ENCODE measurements around the gene ZNF425.

ZNF425 gene

DNA sequence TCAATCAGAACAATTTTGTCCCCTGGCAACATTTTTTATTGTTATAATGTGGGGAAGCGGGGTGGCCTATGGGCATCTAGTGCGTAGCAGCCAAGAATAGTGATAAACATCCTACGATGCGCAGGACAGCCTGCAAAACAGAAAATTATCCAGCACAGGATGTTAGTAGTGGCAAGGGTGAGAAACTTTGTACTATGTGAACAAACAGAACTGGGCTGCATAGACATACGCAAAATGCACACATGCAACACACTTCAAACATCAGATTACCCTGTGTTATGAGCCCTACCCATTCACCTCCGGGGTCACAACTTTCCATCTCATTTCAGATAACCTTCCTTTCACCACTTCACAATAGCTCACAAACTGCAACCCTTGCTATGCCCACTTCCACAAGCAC is 38.7 kb downstream of the ZNF425 start:
- in situ Hi-C loops (cut with HindIII; ENCODE audit: low pct_ligation_motif_present, low sequenced_read_pairs): no loop called here
- DNase-seq: no peak
- H3K27ac ChIP-seq: no peak overlapping the region
- no peak overlapping the region for H3K4me3 ChIP-seq (ENCODE audit: low read depth, low read length)
- H3K27me3 ChIP-seq (replicated peaks): no peaks in the 10 kb centered on the region
- TF ChIP-seq, protein P1, sequence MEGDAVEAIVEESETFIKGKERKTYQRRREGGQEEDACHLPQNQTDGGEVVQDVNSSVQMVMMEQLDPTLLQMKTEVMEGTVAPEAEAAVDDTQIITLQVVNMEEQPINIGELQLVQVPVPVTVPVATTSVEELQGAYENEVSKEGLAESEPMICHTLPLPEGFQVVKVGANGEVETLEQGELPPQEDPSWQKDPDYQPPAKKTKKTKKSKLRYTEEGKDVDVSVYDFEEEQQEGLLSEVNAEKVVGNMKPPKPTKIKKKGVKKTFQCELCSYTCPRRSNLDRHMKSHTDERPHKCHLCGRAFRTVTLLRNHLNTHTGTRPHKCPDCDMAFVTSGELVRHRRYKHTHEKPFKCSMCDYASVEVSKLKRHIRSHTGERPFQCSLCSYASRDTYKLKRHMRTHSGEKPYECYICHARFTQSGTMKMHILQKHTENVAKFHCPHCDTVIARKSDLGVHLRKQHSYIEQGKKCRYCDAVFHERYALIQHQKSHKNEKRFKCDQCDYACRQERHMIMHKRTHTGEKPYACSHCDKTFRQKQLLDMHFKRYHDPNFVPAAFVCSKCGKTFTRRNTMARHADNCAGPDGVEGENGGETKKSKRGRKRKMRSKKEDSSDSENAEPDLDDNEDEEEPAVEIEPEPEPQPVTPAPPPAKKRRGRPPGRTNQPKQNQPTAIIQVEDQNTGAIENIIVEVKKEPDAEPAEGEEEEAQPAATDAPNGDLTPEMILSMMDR (IDR thresholded peaks at IDR 0.05; ENCODE audit: low read depth, low read length, missing control alignments): no peak
- H3K36me3 ChIP-seq (replicated peaks): no peaks in the 10 kb centered on the region

DNA sequence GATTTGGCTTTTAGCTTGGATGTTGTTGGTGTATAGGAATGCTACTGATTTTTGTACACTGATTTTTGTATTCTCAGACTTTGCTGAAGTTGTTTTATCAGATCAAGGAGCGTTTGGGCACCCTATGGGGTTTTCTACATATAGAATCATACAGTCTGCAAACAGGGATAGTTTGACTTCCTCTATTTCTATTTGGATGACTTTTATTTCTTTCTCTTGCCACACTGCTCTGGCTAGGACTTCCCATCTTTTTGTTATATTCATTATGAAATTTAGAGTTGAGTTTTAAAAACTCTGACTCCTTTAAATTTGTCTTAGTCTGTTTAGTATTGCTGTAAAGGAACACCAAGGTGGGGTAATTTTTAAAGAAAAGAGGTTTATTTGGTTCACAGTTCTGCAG is 40.3 kb downstream of the ZNF425 start:
- in situ Hi-C loops (cut with HindIII; ENCODE audit: low pct_ligation_motif_present, low sequenced_read_pairs): no loop called here
- no peaks in the 10 kb centered on the region for H3K27me3 ChIP-seq (replicated peaks)
- H3K4me3 ChIP-seq (ENCODE audit: low read depth, low read length): no peak overlapping the region
- no peaks in the 10 kb centered on the region for H3K36me3 ChIP-seq (replicated peaks)
- DNase-seq: no peak
- TF ChIP-seq, protein P1 (IDR thresholded peaks at IDR 0.05; ENCODE audit: low read depth, low read length, missing control alignments): no peak
- no peak overlapping the region for H3K27ac ChIP-seq

DNA sequence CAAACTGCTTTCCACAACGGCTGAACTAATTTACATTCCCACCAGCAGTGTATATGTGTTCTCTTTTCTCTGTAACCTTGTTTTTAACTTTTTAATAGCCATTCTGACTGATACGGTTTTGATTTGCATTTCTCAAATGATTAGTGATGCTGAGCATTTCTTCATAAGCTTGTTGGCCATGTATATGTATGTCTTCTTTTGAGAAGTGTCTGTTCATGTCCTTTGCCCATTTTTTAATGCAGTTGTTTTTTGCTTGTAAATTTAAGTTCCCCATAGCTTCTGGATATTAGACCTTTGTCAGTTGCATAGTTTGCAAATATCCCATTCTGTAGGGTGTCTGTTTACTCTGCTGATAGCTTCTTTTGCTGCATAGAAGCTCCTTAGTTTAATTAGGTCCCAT is 41.7 kb downstream of the ZNF425 start:
- H3K27ac ChIP-seq: no peak overlapping the region
- TF ChIP-seq, protein P1 (IDR thresholded peaks at IDR 0.05; ENCODE audit: low read depth, low read length, missing control alignments): no peak
- in situ Hi-C loops (cut with HindIII; ENCODE audit: low pct_ligation_motif_present, low sequenced_read_pairs): no loop called here
- H3K4me3 ChIP-seq (ENCODE audit: low read depth, low read length): no peak overlapping the region
- DNase-seq: no peak
- no peaks in the 10 kb centered on the region for H3K27me3 ChIP-seq (replicated peaks)
- H3K36me3 ChIP-seq (replicated peaks): no peaks in the 10 kb centered on the region

DNA sequence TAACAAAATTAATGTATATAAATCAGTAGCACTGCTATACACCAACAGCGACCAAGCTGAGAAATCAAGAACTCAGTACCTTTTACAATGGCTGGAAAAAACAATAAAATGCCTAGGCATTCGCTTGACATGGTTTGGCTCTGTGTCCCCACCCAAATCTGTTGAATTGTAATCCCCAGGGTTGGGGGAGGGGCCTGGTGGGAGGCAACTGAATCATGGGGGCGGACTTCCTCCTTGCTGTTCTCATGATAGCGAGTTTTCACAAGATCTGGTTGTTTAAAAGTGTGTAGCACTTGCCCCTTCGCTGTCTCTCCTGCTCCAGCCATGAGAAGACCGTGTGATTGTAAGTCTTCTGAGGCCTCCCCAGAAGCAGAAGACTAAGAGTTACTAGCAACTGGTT is 44.2 kb downstream of the ZNF425 start:
- peaks cover 3% of the 10 kb centered on the region for H3K36me3 ChIP-seq (replicated peaks)
- in situ Hi-C loops (cut with HindIII; ENCODE audit: low pct_ligation_motif_present, low sequenced_read_pairs): no loop called here
- TF ChIP-seq, protein P1 (IDR thresholded peaks at IDR 0.05; ENCODE audit: low read depth, low read length, missing control alignments): no peak
- no peak for DNase-seq
- no peaks in the 10 kb centered on the region for H3K27me3 ChIP-seq (replicated peaks)
- no peak overlapping the region for H3K27ac ChIP-seq
- H3K4me3 ChIP-seq (ENCODE audit: low read depth, low read length): no peak overlapping the region

DNA sequence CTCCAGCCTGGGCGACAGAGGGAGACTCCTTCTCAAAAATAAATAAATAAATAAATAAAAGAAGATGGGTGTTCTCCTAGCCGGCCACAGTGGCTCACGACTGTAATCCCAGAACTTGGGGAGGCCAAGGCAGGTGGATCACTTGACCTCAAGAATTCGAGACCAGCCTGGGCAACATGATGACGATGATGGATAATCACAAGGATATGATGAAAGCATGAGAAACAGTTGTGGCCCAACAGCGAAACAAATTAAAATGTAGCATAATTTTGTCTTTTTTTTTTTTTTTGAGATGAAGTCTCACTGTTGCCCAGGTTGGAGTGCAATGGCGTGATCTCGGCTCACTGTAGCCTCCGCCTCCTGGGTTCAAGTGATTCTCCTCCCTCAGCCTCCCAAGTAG is 48.5 kb downstream of the ZNF425 start:
- TF ChIP-seq, protein P1 (IDR thresholded peaks at IDR 0.05; ENCODE audit: low read depth, low read length, missing control alignments): no peak
- H3K36me3 ChIP-seq (replicated peaks): peaks cover 6% of the 10 kb centered on the region
- in situ Hi-C loops (cut with HindIII; ENCODE audit: low pct_ligation_motif_present, low sequenced_read_pairs): no loop called here

DNA sequence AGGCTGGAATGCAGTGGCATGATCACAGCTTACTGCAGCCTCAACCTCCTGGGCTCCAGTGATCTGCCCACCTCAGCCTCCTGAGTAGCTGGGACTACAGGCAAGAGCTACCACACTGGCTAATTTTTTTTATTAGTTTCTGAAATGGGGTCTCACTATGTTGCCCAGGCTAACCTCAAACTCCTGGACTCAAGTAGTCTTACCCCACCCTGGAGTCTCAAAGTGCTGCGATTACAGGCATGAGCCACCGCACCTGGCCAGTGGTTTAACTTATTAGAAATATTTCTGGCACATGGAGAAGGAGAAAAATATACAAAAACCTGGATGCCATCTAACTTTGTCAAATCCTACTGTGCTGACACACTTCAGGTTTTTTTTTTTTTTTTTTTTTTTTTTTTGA is 50.8 kb downstream of the ZNF425 start:
- Histone ChIP-seq H3K36me3 (replicated peaks) (peaks cover 25% of the 10 kb centered on the region), H3K4me3 (ENCODE audit: low read depth, low read length) (no peak overlapping the region), H3K27ac (no peak overlapping the region), H3K27me3 (replicated peaks) (no peaks in the 10 kb centered on the region)
- no peak for DNase-seq
- in situ Hi-C loops (cut with HindIII; ENCODE audit: low pct_ligation_motif_present, low sequenced_read_pairs): no loop called here
- TF ChIP-seq, protein P1 (IDR thresholded peaks at IDR 0.05; ENCODE audit: low read depth, low read length, missing control alignments): no peak

More for the DNA sequence above, 48.5 kb downstream of the ZNF425 start:
- Histone ChIP-seq H3K27ac (no peak overlapping the region), H3K4me3 (ENCODE audit: low read depth, low read length) (no peak overlapping the region), H3K27me3 (replicated peaks) (no peaks in the 10 kb centered on the region)
- no peak for DNase-seq

Measured in brain microvascular endothelial cell (primary cell).